Astrocyte (in vitro differentiated cells and primary cell): ENCODE measurements around the gene ZSWIM7. TPM values are rescaled to one million over a fixed set of nuclear protein-coding genes. Genes with fewer than 3 reads are reported as not detected.
"Not testable (repeated sequence)": the region's sequence is repeated elsewhere in the genome, so short reads cannot be mapped to it uniquely, and the experiment has no call there.

Source experiments
- DNase-seq: peaks from one replicate; pipeline ENCODE4 v3.0.0-alpha.2; 2010; ENCODE audit warnings: low read depth
- FAIRE-seq: peaks from 2 replicates; lab custom pipeline; 2011; peaks lifted over from hg19 to GRCh38; lab: Jason Lieb, UNC
- H2AFZ ChIP-seq: 2 replicates; pipeline ENCODE4 v1.6.0; 2012; ENCODE audit warnings: low read depth, low read length, inconsistent platforms
- H3K27ac ChIP-seq: 2 replicates; pipeline ENCODE4 v1.5.1; 2011; ENCODE audit warnings: low read depth, low read length, inconsistent platforms
- H3K27me3 ChIP-seq: 2 replicates; pipeline ENCODE4 v1.6.0; 2011; ENCODE audit warnings: low read length, inconsistent platforms; ENCODE audit not compliant: insufficient read depth
- H3K36me3 ChIP-seq: 2 replicates; pipeline ENCODE4 v1.5.1; 2011; ENCODE audit warnings: low read length, inconsistent platforms; ENCODE audit not compliant: insufficient read depth
- H3K4me1 ChIP-seq: 2 replicates; pipeline ENCODE4 v1.5.1; 2011; ENCODE audit warnings: low read length, inconsistent platforms; ENCODE audit not compliant: insufficient read depth
- H3K4me2 ChIP-seq: 2 replicates; pipeline ENCODE4 v1.6.0; 2012; ENCODE audit warnings: low read length, inconsistent platforms
- H3K4me3 ChIP-seq: 2 replicates; pipeline ENCODE4 v1.5.1; 2011; ENCODE audit warnings: low read depth, mild to moderate bottlenecking, low read length, inconsistent platforms; ENCODE audit not compliant: insufficient read depth
- H3K79me2 ChIP-seq: 2 replicates; pipeline ENCODE4 v1.6.0; 2012; ENCODE audit warnings: mild to moderate bottlenecking, low read length, inconsistent platforms; ENCODE audit not compliant: insufficient read depth
- H3K9ac ChIP-seq: 2 replicates; pipeline ENCODE4 v1.6.0; 2012; ENCODE audit warnings: mild to moderate bottlenecking, low read length, inconsistent platforms
- H3K9me3 ChIP-seq: 2 replicates; pipeline ENCODE4 v1.5.1; 2012; ENCODE audit warnings: low read depth, mild to moderate bottlenecking, low read length, inconsistent platforms; ENCODE audit not compliant: insufficient read depth
- H4K20me1 ChIP-seq: 2 replicates; pipeline ENCODE4 v1.6.0; 2012; ENCODE audit warnings: low read length, inconsistent platforms; ENCODE audit not compliant: insufficient read depth
- H3K27ac Mint-ChIP-seq: one replicate; pipeline ENCODE4 v1.8.0; 2021; ENCODE audit warnings: mild to moderate bottlenecking, mixed read lengths; ENCODE audit not compliant: unreplicated experiment
- H3K27me3 Mint-ChIP-seq: one replicate; pipeline ENCODE4 v1.8.0; 2021; ENCODE audit warnings: low read depth, mixed read lengths; ENCODE audit not compliant: unreplicated experiment
- H3K36me3 Mint-ChIP-seq: one replicate; pipeline ENCODE4 v1.8.0; 2021; ENCODE audit warnings: low read depth, mixed read lengths; ENCODE audit not compliant: unreplicated experiment
- H3K4me1 Mint-ChIP-seq: one replicate; pipeline ENCODE4 v1.8.0; 2021; ENCODE audit warnings: low read depth, mixed read lengths; ENCODE audit not compliant: unreplicated experiment
- H3K4me3 Mint-ChIP-seq: one replicate; pipeline ENCODE4 v1.8.0; 2021; ENCODE audit warnings: mild to moderate bottlenecking, moderate library complexity, mixed read lengths; ENCODE audit not compliant: unreplicated experiment
- H3K9me3 Mint-ChIP-seq: one replicate; pipeline ENCODE4 v1.8.0; 2021; ENCODE audit warnings: mild to moderate bottlenecking, mixed read lengths; ENCODE audit not compliant: unreplicated experiment
- EZH2 ChIP-seq: IDR thresholded peaks from 2 replicates; pipeline ENCODE4 v1.6.1; 2012; ENCODE audit warnings: mild to moderate bottlenecking, low read length, inconsistent platforms; ENCODE audit not compliant: insufficient read depth
- total RNA-seq: library from RNA; stranded (reverse); gene quantifications from 2 replicates; pipeline ENCODE4 v1.2.1, GENCODE V29; 2021
- TF ChIP-seq, protein P1 (sequence below): IDR thresholded peaks from 2 replicates; pipeline ENCODE4 v1.5.1; 2011; ENCODE audit warnings: low read depth, mild to moderate bottlenecking, inconsistent platforms, low read length, moderate library complexity; ENCODE audit not compliant: insufficient read depth

Gene ZSWIM7
- total RNA-seq, 1 donor from 2014 or later = 21.5 TPM

DNA sequence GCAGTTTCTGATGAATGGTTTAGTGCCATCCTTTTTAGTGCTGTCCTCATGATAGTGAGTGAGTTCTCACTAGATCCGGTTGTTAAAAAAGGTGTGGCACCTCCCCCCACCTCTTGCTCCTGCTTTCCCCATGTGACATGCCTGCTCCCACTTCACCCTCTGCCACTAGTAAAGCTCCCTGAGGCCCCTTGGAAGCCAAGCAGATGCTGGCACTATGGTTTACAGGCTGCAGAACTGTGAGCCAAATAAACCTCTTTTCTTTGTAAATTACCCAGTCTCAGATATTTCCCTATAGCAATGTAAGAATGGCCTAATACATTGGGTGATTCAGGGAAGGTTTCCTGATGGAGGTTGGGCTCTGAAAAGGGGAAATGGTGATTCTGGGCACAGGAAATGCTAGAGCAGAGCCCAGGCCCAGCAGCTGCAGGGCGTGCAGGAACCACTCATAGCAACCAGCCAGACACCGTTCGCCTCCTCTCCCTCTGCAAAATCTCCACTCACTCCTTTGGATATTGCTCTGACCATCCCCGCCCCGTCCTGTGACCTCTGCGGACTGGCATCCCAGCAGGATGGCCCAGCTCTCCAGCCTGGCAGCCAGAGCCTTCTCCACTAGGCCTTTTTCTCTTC, 57.2 kb downstream of the ZSWIM7 start:
- H3K36me3 ChIP-seq = no peaks in the 10 kb centered on the region
- Mint-ChIP-seq H3K27me3 (peaks cover 15% of the 10 kb centered on the region), H3K36me3 (peaks cover 2% of the 10 kb centered on the region), H3K27ac (peak overlapping the region; percentile 48), H3K4me3 (no peak overlapping the region), H3K9me3 (peaks cover 5% of the 10 kb centered on the region), H3K4me1 (peaks cover 8% of the 10 kb centered on the region)
- H3K4me2 ChIP-seq = peak overlapping the region; percentile 56
- H3K79me2 ChIP-seq = peaks cover 19% of the 10 kb centered on the region
- peak overlapping the region; percentile 19 for H3K27ac ChIP-seq
- peak overlapping the region; percentile 41 for H3K9ac ChIP-seq
- no peaks in the 10 kb centered on the region for H3K27me3 ChIP-seq
- FAIRE-seq (no peak), DNase-seq (no peak)
- H3K9me3 ChIP-seq = no peaks in the 10 kb centered on the region
- no peak for TF ChIP-seq EZH2
- TF ChIP-seq, protein P1, sequence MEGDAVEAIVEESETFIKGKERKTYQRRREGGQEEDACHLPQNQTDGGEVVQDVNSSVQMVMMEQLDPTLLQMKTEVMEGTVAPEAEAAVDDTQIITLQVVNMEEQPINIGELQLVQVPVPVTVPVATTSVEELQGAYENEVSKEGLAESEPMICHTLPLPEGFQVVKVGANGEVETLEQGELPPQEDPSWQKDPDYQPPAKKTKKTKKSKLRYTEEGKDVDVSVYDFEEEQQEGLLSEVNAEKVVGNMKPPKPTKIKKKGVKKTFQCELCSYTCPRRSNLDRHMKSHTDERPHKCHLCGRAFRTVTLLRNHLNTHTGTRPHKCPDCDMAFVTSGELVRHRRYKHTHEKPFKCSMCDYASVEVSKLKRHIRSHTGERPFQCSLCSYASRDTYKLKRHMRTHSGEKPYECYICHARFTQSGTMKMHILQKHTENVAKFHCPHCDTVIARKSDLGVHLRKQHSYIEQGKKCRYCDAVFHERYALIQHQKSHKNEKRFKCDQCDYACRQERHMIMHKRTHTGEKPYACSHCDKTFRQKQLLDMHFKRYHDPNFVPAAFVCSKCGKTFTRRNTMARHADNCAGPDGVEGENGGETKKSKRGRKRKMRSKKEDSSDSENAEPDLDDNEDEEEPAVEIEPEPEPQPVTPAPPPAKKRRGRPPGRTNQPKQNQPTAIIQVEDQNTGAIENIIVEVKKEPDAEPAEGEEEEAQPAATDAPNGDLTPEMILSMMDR = no peak
- peak overlapping the region; percentile 38 for H2AFZ ChIP-seq
- no peak overlapping the region for H3K4me3 ChIP-seq
- peaks cover 25% of the 10 kb centered on the region for H3K4me1 ChIP-seq
- H4K20me1 ChIP-seq = peaks cover 4% of the 10 kb centered on the region

DNA sequence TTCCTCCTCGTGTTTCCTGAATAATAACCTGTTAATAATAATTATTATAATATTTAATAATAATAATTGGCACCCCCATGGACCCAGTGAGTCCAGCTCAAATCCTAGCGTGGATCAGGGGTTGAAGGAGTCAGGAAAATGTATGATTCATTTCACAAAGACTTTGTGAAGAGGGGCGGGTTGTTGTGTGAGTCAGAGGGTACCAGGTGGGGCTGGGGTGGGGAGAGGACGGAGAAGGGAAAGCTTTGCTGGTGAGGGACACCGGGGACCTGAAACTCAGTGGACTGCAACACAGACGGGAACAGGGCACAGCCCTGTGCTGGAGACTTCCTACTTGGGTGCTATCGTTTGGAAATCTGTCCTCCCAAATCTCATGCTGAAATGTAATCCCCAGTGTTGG, 57.7 kb downstream of the ZSWIM7 start:
- TF ChIP-seq EZH2 = no peak
- TF ChIP-seq, protein P1 = no peak
- peak overlapping the region; percentile 41 for H3K9ac ChIP-seq
- H3K79me2 ChIP-seq = peaks cover 13% of the 10 kb centered on the region
- H2AFZ ChIP-seq = peak overlapping the region; percentile 38
- peak overlapping the region; percentile 19 for H3K27ac ChIP-seq
- no peaks in the 10 kb centered on the region for H4K20me1 ChIP-seq
- Mint-ChIP-seq H3K27me3 (peaks cover 15% of the 10 kb centered on the region), H3K36me3 (peaks cover 2% of the 10 kb centered on the region), H3K27ac (no peak overlapping the region), H3K4me1 (peaks cover 6% of the 10 kb centered on the region), H3K9me3 (peaks cover 5% of the 10 kb centered on the region), H3K4me3 (no peak overlapping the region)
- H3K4me3 ChIP-seq = no peak overlapping the region
- FAIRE-seq = no peak
- peaks cover 20% of the 10 kb centered on the region for H3K4me1 ChIP-seq
- peak overlapping the region; percentile 56 for H3K4me2 ChIP-seq
- no peaks in the 10 kb centered on the region for H3K27me3 ChIP-seq
- DNase-seq = no peak
- H3K9me3 ChIP-seq = no peaks in the 10 kb centered on the region
- no peaks in the 10 kb centered on the region for H3K36me3 ChIP-seq

DNA sequence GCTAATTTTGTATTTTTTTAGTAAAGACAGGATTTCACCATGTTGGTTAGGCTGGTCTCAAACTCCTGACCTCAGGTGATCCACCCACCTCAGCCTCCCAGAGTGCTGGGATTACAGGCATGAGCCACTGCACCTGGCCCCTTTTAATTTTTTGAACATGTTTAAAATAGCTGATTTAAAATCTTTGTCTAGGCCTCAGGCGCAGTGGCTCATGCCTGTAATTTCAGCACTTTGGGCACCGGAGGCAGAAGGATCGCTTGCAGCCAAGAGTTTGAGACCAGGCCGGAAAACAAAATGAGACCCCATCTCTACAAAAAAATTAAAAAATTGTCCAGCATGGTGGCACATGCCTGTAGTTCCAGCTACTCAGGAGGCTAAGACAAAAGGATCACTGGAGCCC, 63.0 kb downstream of the ZSWIM7 start:
- H3K27me3 ChIP-seq, H3K27ac Mint-ChIP-seq, H3K4me1 ChIP-seq, H3K9ac ChIP-seq, H3K27ac ChIP-seq, H3K4me2 ChIP-seq, H3K36me3 ChIP-seq, DNase-seq, H3K4me3 Mint-ChIP-seq, H3K79me2 ChIP-seq, H3K9me3 Mint-ChIP-seq, FAIRE-seq, H3K4me1 Mint-ChIP-seq, H2AFZ ChIP-seq, H3K36me3 Mint-ChIP-seq, H3K4me3 ChIP-seq, H3K9me3 ChIP-seq, H3K27me3 Mint-ChIP-seq, H4K20me1 ChIP-seq: not testable (repeated sequence)
